Right atrium auricular region (tissue), 2 donors: ENCODE results near the gene CDK6. TPM values are rescaled to one million over a fixed set of nuclear protein-coding genes. Genes with fewer than 3 reads are reported as not detected.

ENCODE experiments used
- DNase-seq: peaks from one replicate; pipeline ENCODE4 v3.0.0-alpha.2; 2019; ENCODE audit warnings: low spot score
- H3K27ac ChIP-seq, 2 donors: fragments of 200-600 bp; sonication (generic); 1 replicate in 1 of 2; 2 replicates in 1 of 2; pipeline ENCODE4 v1.5.1; 2016 to 2019
- H3K27me3 ChIP-seq, 2 donors: fragments of 200-600 bp; sonication (generic); one replicate each; pipeline versions ENCODE4 v1.5.1 to v1.6.0; 2017 to 2019
- H3K36me3 ChIP-seq: fragments of 200-600 bp; sonication (generic); one replicate; pipeline ENCODE4 v1.5.1; 2016
- H3K4me1 ChIP-seq, 2 donors: fragments of 200-600 bp; sonication (generic); one replicate each; pipeline versions ENCODE4 v1.5.1 to v1.6.0; 2017 to 2019
- H3K4me3 ChIP-seq, 2 donors: fragments of 200-600 bp; sonication (generic); 1 replicate in 1 of 2; 2 replicates in 1 of 2; pipeline ENCODE4 v1.5.1; 2017 to 2019; ENCODE audit warnings: mild to moderate bottlenecking in 1 of 2, moderate library complexity in 1 of 2
- H3K9me3 ChIP-seq, 2 donors: fragments of 200-600 bp; sonication (generic); one replicate each; pipeline ENCODE4 v1.5.1; 2019
- total RNA-seq, 2 donors: library from RNA; depleted of rRNA; stranded (reverse); fragments of >200 nt; gene quantifications; one replicate each; pipeline ENCODE4 v1.1.0, GENCODE V29; 2016
- TF ChIP-seq, protein P1 (sequence below), 2 donors: fragments of 200-600 bp; sonication (generic); IDR thresholded peaks; one replicate each; pipeline ENCODE4 v1.5.1; 2019; ENCODE audit warnings: antibody characterized with exemption in 2 of 2

CDK6 gene
- total RNA-seq, 2 donors from 2014 or later, result 10.6 to 12.4 TPM

DNA sequence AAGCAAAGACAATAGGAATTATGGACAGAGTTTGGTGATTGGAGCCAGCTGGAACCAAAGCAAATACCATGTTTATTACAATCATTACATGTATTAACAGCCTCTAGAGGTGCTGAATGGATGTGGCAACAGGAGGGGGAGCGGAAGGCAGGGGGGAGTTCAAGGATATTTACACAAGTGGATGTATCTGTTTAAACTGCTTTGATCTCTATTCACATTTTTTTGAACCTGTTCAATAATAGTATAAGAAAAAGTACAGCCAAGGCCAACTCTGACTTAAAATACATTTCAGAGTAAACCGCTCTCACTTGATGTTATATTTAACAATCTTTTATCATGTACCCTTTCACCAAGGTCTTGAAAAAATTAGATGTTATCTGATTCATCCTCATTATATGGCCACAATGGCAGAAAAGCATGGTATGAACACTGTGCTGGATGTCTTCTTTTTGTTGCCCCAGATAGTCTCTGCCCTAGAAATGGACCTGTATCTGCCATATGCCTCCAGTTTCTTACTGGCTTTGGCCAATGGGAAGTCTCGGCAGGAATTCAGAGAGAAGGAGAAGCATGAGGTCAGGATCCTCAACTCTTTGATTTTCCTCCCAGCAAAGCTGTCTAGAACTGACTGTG is 158.0 kb downstream of the CDK6 start:
- DNase-seq, result no peak
- no peaks in the 10 kb centered on the region for H3K27me3 ChIP-seq
- no peaks in the 10 kb centered on the region for H3K36me3 ChIP-seq
- H3K9me3 ChIP-seq, result no peaks in the 10 kb centered on the region
- peaks cover 0 to 16% of the 10 kb centered on the region in 2 donors for H3K4me1 ChIP-seq
- TF ChIP-seq, protein P1, sequence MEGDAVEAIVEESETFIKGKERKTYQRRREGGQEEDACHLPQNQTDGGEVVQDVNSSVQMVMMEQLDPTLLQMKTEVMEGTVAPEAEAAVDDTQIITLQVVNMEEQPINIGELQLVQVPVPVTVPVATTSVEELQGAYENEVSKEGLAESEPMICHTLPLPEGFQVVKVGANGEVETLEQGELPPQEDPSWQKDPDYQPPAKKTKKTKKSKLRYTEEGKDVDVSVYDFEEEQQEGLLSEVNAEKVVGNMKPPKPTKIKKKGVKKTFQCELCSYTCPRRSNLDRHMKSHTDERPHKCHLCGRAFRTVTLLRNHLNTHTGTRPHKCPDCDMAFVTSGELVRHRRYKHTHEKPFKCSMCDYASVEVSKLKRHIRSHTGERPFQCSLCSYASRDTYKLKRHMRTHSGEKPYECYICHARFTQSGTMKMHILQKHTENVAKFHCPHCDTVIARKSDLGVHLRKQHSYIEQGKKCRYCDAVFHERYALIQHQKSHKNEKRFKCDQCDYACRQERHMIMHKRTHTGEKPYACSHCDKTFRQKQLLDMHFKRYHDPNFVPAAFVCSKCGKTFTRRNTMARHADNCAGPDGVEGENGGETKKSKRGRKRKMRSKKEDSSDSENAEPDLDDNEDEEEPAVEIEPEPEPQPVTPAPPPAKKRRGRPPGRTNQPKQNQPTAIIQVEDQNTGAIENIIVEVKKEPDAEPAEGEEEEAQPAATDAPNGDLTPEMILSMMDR (IDR thresholded peaks at IDR 0.05), result no peak
- no peak overlapping the region for H3K4me3 ChIP-seq
- H3K27ac ChIP-seq, result no peak overlapping the region

DNA sequence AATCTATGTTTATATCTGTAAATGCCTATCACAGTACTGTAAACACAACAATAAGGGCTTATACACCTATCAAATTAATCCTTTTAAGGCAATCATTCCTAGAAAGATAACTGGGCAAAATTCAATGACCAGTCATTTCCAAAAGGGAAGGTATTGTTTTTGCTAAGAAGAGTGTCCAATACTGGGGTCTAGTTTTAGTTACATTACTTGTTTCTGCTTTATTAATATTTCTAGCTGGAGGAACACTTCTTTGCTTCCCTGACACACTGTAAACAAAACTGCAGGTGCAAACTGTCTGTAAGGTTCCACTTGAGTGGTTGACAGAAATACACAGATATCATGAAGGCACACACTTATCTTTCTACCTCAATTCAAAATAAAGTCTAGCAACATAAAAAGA is 162.0 kb downstream of the CDK6 start:
- no peaks in the 10 kb centered on the region for H3K9me3 ChIP-seq
- TF ChIP-seq, protein P1 (IDR thresholded peaks at IDR 0.05), result no peak
- no peaks in the 10 kb centered on the region for H3K4me1 ChIP-seq
- H3K36me3 ChIP-seq, result no peaks in the 10 kb centered on the region
- no peak overlapping the region for H3K27ac ChIP-seq
- DNase-seq, result no peak
- no peak overlapping the region for H3K4me3 ChIP-seq
- H3K27me3 ChIP-seq, result no peaks in the 10 kb centered on the region

DNA sequence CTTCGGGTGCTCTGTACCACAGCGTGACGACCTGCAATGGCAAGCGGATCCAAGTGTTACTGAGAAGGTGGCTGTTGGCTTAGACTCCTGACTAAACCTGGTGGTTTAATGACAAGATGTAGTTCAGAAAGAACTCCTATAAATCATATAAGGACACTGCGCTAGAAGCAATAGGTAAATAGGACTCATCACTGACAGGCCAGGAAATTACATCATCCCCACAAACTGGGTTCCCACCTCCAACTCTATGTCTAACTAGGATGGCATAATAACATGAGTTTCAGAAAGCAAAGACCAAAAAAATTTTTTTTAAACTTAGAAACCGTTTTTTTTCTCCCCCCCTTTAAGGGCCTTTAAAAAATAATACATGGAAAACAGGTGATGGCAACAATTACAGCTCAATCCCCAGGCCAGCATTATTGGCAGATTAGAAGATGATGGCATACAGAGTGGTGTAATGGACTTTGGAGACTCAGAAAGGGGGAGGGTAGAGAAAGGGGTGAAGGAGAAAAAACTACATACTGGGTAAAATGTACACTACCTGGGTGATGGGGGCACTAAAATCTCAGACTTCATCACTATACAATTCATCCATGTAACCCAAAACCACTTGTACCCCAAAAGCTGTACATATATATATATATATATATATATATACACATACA is 164.7 kb downstream of the CDK6 start:
- Histone ChIP-seq H3K36me3 (no peaks in the 10 kb centered on the region), H3K4me3 (no peak overlapping the region), H3K9me3 (no peaks in the 10 kb centered on the region), H3K4me1 (no peaks in the 10 kb centered on the region), H3K27me3 (no peaks in the 10 kb centered on the region), H3K27ac (no peak overlapping the region)
- TF ChIP-seq, protein P1 (IDR thresholded peaks at IDR 0.05), result no peak
- no peak for DNase-seq

DNA sequence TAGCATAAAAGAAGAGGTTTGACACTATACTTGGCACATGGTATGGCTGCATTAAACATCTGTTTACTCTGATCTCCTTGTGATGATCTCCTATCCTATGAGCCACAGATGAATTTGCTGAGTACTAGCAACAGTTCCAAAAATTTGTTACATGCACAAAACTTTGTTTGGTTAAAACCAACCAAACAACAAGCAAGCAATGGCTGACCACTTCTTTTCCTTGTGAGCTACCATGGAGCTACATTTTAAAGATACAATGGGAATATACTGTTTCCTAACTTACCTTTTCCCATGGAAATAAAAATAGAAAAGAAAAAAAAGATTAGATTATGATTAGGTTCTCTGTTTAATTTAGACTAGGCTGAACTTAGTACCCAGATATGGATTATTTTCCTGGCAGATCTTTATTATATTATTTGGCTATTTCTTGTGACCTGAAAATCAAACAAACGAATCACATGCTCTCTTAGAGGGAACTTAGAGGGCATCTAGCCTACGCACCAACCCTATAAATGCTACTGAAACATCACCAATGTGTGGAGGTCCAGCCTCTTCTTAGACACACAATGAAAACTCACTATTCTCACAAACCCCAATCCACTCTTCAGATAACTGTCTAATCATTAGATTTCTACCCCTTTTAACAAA is 166.0 kb downstream of the CDK6 start:
- no peaks in the 10 kb centered on the region for H3K36me3 ChIP-seq
- TF ChIP-seq, protein P1 (IDR thresholded peaks at IDR 0.05), result no peak
- H3K27ac ChIP-seq, result no peak overlapping the region
- no peak overlapping the region for H3K4me3 ChIP-seq
- DNase-seq, result no peak
- no peaks in the 10 kb centered on the region for H3K9me3 ChIP-seq
- no peaks in the 10 kb centered on the region for H3K27me3 ChIP-seq
- no peaks in the 10 kb centered on the region for H3K4me1 ChIP-seq

DNA sequence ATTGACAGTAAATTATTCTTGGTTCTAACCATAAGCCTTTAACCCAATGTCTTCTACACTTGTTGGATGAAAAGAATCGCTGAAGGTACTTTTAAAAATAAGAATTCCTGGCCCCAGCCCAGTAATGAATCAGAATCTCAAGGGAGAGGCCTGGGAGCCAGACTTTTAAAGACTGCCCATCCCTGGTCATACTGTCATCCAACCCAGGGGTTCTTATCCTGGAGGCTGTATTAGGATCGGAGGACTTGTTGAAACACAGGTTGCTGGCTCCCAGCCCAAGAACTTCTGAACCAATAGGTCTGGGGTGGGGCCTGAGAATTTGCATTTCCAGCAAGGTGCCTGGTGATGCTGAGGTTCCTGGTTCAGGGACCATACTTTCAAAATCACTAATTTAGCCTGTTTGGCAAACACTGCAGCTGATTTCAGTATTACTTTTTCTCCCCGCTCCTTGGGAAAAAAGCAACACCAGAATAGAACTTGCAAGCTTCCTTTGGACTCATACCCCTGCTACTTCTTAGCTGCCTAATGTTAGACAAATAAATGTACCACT is 166.7 kb downstream of the CDK6 start:
- H3K27ac ChIP-seq, result no peak overlapping the region
- no peaks in the 10 kb centered on the region for H3K36me3 ChIP-seq
- TF ChIP-seq, protein P1 (IDR thresholded peaks at IDR 0.05), result no peak
- DNase-seq, result no peak
- no peaks in the 10 kb centered on the region for H3K4me1 ChIP-seq
- no peak overlapping the region for H3K4me3 ChIP-seq
- H3K9me3 ChIP-seq, result no peaks in the 10 kb centered on the region
- no peaks in the 10 kb centered on the region for H3K27me3 ChIP-seq
